Activated naive CD4-positive, alpha-beta T cell (primary cell): ENCODE results near the gene AQP2.
"Not testable (repeated sequence)": the region's sequence is repeated elsewhere in the genome, so short reads cannot be mapped to it uniquely, and the experiment has no call there.

Experiments
- DNase-seq, 4 experiments: peaks; one replicate each; lab custom pipeline; 2025; lab: John Stamatoyannopoulos, UW

AQP2 gene

GRCh38 chr12:49969651-49970429 is 19.3 kb downstream of the AQP2 start:
- no peak for DNase-seq

- DNase-seq = no peak
Measured at GRCh38 chr12:49970658-49971057, 20.1 kb downstream of the AQP2 start.

GRCh38 chr12:49971141-49971540 is 20.6 kb downstream of the AQP2 start:
- DNase-seq = no peak

GRCh38 chr12:49972129-49972528 is 21.6 kb downstream of the AQP2 start:
- DNase-seq = no peak

GRCh38 chr12:49972641-49973360 is 22.3 kb downstream of the AQP2 start, which contains the start of gene AQP6:
TSS of gene AQP6 (plus strand) at chr12:49972947. CDS start at chr12:49973174, 227 bp downstream.
- DNase-seq = no peak

GRCh38 chr12:49973361-49973830 is 22.9 kb downstream of the AQP2 start:
- no peak for DNase-seq

- DNase-seq = no peak
Measured at GRCh38 chr12:49974231-49974675, 23.7 kb downstream of the AQP2 start.

GRCh38 chr12:49974677-49975317 is 24.3 kb downstream of the AQP2 start:
- DNase-seq = no peak

- no peak for DNase-seq
Measured at GRCh38 chr12:49975318-49975761, 24.8 kb downstream of the AQP2 start.

GRCh38 chr12:49976557-49976956 is 26.0 kb downstream of the AQP2 start:
- no peak for DNase-seq

- no peak for DNase-seq
Measured at GRCh38 chr12:49978125-49978524, 27.6 kb downstream of the AQP2 start.

GRCh38 chr12:49979016-49979586 is 28.6 kb downstream of the AQP2 start:
- no peak for DNase-seq

GRCh38 chr12:49979791-49980190 is 29.3 kb downstream of the AQP2 start:
- DNase-seq = no peak

GRCh38 chr12:49980501-49981349 is 30.2 kb downstream of the AQP2 start:
- DNase-seq = no peak

- DNase-seq = no peak
Measured at GRCh38 chr12:49982246-49983087, 31.9 kb downstream of the AQP2 start.

- no peak for DNase-seq
Measured at GRCh38 chr12:49983892-49984291, 33.4 kb downstream of the AQP2 start.

- DNase-seq = no peak
Measured at GRCh38 chr12:49984476-49985359, 34.2 kb downstream of the AQP2 start.

- no peak for DNase-seq
Measured at GRCh38 chr12:49985981-49986380, 35.4 kb downstream of the AQP2 start.

- not testable (repeated sequence) for DNase-seq
Measured at GRCh38 chr12:49986476-49986875, 35.9 kb downstream of the AQP2 start.
